NCI-H82 (cell line): Measurements from ENCODE around the gene TMEM59L.

Source experiments
- DNase-seq: peaks from one replicate; lab custom pipeline; 2025; lab: John Stamatoyannopoulos, UW

TMEM59L gene

DNA sequence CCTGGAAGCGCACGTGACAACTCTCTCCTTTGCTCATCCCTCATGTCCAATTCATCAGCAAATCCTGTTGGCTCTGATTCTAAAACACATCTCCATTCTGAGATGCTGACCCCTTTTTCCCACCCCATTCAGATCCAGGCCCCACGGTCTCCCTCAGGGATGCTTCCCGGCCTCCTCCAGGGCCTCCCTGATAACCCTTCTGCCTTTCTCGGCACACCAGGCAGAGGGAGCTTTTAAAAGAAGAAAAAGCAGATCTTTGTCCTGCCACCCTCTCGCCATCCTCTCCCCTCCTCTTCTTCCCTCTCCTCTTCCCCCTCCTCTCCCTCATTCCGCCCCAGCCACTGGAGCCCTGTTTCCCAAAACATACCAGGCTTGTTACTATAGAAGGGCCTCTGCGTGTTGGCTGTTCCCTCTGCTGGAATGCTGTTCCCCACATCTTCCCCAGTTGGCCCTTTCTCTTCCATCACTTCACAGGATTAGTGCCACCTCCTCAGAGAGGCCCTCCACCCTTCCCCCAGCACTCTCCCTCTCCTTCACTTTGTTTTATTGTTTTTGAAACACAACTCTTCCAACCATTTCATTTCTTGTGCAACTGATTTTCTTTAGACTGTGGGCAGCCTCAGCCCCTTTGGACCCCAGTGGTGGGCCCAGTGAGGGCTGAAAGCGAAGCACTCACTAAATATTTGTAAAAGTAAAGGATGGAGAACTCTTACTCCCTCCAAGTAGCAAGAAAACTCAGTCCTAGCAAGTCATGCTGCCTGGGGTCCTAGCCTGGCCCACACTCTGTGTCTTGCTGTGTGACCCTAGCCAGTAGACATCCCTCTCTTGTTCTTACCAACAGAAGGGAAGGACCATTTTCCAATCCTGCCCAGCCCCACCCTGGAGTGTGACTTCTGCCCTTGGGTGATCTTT lies 3.6 kb upstream of the TMEM59L start:
- DNase-seq, result no peak

DNA sequence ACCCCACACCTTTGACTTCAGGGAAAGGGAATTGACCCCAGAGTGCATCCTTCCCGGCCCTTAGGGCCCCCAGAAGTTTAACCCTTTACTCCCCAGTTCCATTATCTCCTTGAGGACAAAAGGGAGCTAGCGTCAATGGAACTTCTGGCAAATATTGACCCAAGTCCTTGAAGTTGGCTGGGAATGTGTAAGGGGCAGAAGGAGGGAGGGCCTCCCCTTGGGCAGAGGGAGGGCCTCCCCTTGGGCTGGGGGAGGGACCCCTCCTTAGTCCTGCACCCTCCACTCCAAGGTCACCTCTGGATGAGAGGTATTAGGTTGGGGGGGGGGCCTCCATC lies 3.0 kb upstream of the TMEM59L start:
- no peak for DNase-seq

GRCh38 chr19:18610245-18610555 lies 2.5 kb upstream of the TMEM59L start:
- DNase-seq, result no peak

- no peak for DNase-seq
Measured at GRCh38 chr19:18610556-18611326, 1.9 kb upstream of the TMEM59L start.

GRCh38 chr19:18611327-18612050 lies 1.2 kb upstream of the TMEM59L start:
- peak; percentile 64 for DNase-seq

GRCh38 chr19:18612051-18612771 lies 459 bp upstream of the TMEM59L start:
- no peak for DNase-seq

GRCh38 chr19:18613589-18614234 lies 1.0 kb downstream of the TMEM59L start:
- DNase-seq, result peak; percentile 63

- DNase-seq, result no peak
Measured at GRCh38 chr19:18616023-18616422, 3.4 kb downstream of the TMEM59L start.

DNA sequence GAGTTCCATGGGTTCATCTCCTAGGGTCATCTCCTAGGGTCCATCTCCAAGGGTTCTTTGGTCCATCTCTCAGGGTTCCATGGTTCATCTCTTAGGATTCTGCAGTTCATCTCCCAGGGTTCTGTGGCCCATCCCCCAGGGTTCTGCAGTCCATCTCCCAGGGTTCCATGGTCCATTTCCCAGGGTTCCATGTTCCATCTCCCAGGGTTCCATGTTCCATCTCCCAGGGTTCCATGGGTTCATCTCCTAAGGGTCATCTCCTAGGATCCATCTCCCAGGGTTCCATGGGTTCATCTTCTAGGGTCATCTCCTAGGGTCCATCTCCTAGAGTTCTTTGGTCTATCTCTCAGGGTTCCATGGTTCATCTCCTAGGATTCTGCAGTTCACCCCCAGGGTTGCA lies 4.9 kb downstream of the TMEM59L start:
- no peak for DNase-seq

GRCh38 chr19:18618236-18618635 lies 5.6 kb downstream of the TMEM59L start:
- DNase-seq, result no peak

DNA sequence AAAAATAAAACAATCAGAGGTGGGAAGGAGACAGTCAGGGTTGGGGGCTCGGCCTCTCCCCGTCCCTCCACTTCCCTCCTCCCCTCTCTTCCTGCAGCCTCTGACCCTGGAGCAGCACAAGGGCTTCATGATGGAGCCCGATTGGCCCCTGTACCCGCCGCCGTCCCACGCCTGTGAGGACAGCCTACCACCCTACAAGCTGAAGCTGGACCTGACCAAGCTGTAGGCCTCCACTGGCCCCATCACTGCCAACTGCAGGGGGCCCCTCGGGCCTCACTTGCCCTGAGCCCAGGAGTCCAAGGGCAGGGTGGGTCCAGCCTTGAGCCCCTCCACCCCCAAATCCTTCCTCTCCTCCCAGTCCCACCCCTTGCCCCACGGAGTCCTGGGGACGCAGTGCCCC lies 7.6 kb downstream of the TMEM59L start:
- DNase-seq, result no peak

DNA sequence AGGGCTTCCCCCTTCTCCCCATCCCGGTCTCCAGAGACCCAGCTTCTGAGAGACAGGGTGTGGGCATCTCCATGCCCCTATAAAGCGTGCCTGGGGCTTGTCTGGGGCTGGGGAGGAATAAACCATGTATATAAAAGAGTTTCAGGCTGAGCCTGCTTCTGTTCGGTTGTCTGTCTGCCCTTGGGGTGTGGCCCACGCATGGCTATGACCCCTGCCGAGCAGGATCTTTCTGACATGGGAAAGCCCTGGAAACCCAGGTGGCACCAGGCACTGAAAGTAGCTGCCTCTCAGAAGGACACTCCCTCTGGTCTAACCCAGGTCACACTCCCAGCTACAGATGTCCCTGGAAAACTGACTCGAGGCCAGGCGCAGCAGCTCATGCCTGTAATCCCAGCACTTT lies 8.2 kb downstream of the TMEM59L start:
- no peak for DNase-seq

DNA sequence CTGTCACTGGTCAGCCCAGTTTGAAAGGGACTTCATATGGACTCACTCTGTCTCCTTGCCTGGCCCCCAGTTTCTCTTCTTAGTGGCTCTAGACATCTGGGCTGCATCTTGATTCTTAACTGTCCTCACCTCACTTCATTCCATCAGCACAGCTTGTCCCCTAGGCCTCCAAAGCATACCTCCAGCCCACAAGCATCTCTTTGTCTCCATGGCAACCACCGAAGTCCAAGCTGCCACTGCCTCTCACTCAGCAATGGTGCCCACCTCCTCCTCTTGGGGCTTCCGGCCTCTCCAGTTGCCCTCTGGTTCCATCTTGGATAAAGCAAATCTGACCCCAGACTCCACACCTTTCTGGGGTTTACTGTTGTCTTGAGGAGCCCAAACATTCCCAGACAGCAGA lies 14.2 kb downstream of the TMEM59L start:
- no peak for DNase-seq

GRCh38 chr19:18629166-18630088 lies 16.8 kb downstream of the TMEM59L start:
- DNase-seq, result no peak

DNA sequence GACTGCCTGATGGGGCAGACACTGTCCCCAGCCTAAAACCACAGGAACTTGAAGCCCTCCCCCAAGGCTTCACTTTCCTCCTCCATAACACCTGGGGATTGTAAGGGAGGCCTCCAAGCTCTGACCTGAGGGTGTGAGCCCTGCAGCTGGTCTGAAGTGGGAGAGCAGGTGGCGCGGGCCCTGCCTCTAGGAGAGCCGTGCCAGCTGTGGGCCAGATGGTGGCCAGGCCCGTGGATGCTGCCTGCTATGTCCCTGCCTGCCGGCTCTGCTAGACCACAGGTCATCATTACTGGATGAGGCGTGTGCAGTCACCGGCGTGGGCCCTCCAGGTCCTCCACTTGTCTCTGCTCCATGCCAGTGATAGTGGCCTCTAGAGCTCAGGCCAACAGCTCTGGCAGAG lies 20.7 kb downstream of the TMEM59L start:
- peak; percentile 48 for DNase-seq

GRCh38 chr19:18634612-18635297 lies 22.1 kb downstream of the TMEM59L start:
- no peak for DNase-seq

DNA sequence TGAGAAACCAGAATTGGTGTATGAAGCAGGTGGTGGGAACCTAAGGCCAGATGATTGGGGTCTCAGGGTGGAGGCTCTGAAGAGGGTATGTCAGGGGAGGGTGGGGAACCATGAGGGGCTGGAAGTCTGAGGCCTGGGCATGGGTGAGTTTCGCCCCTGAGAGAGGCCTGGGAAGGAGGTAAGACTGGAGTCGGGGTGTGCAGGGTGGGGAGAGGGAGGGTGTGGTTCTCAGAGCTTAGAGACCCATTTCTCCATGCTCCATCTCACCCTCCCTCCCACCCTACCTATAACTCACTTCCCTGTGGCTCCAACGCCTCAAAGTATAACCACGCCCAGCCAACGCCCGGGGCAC lies 23.1 kb downstream of the TMEM59L start:
- DNase-seq, result no peak

GRCh38 chr19:18636183-18636968 lies 23.7 kb downstream of the TMEM59L start:
- peak; percentile 100 for DNase-seq

GRCh38 chr19:18636969-18637629 lies 24.4 kb downstream of the TMEM59L start, which contains the start of gene KLHL26:
Gene KLHL26 (plus strand): TSS chr19:18637028. CDS start chr19:18637055, 27 bp downstream.
- no peak for DNase-seq
